ENCODE measurements around the gene SHD. TPM values are rescaled to one million over a fixed set of nuclear protein-coding genes. Genes with fewer than 3 reads are reported as not detected.

Gene SHD
- total and polyA plus RNA-seq, 4 donors, result not detected

DNA sequence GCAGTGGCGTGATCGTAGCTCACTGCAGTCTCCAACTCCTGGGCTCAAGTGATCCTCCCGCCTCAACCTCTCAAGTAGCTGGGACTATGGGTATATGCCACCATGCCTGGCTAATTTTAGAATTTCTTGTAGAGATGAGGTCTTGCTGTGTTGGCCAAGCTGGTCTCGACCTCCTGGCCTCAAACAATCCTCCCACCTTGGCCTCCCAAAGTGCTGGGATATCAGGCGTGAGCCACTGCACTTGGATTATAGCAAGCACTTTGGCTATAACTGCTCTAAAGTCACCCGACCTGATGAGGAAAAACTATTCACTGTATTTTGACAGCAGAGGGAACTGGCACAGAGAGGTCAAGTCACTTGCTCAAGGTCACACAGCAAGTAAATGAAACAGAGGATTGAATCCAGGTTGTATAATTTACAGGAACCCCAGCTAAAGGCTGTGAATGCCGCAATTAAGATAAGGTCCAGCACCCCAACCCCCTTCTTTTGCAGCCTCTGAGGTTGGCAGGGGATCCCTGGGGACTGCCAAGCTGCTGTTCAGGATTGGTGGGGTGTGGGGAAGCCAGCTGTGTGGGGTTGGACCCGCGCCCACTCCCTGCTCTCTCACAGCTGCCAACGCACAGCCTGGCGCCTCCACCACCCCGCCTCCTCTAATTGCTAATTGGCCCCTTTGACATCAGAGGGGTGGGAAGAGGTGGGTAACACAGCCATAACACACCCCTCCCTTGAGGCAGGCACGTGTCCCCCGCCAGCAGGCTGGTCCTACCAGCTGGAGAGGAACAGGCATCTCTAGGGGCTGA lies 17.1 kb downstream of the SHD start:
- 48 to 64% methylated on average over 14 of the region's 14 CpGs for WGBS, 2 donors
- DNase-seq (peak; percentile 66 to 74 (median 72)), ATAC-seq (ENCODE audit: insufficient read depth, low FRiP score) (no peak)
- peaks cover 0 to 6% (median 0%) of the 10 kb centered on the region in 5 donors for H3K4me1 ChIP-seq (ENCODE audit: control insufficient read depth in 5 of 5, insufficient read depth in 5 of 5, low read length in 5 of 5)
- H3K9ac ChIP-seq (ENCODE audit: insufficient read depth in 1 of 2, low read length in 2 of 2), result no peak overlapping the region
- no peak overlapping the region for H3K4me3 ChIP-seq
- TF ChIP-seq, protein P1, sequence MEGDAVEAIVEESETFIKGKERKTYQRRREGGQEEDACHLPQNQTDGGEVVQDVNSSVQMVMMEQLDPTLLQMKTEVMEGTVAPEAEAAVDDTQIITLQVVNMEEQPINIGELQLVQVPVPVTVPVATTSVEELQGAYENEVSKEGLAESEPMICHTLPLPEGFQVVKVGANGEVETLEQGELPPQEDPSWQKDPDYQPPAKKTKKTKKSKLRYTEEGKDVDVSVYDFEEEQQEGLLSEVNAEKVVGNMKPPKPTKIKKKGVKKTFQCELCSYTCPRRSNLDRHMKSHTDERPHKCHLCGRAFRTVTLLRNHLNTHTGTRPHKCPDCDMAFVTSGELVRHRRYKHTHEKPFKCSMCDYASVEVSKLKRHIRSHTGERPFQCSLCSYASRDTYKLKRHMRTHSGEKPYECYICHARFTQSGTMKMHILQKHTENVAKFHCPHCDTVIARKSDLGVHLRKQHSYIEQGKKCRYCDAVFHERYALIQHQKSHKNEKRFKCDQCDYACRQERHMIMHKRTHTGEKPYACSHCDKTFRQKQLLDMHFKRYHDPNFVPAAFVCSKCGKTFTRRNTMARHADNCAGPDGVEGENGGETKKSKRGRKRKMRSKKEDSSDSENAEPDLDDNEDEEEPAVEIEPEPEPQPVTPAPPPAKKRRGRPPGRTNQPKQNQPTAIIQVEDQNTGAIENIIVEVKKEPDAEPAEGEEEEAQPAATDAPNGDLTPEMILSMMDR (IDR thresholded peaks at IDR 0.05; ENCODE audit: control extremely low read depth, extremely low read depth), result no peak
- peaks cover 0 to 4% (median 0%) of the 10 kb centered on the region in 4 donors for H3K9me3 ChIP-seq (ENCODE audit: control insufficient read depth in 4 of 4, insufficient read depth in 3 of 4, low read length in 3 of 4)
- no peaks in the 10 kb centered on the region for H3K36me3 ChIP-seq (ENCODE audit: control insufficient read depth in 4 of 4, insufficient read depth in 4 of 4, low read length in 4 of 4)
- H3K27me3 ChIP-seq (ENCODE audit: control insufficient read depth in 3 of 3, insufficient read depth in 3 of 3, low read length in 2 of 3), result no peaks in the 10 kb centered on the region
- no peak overlapping the region for H3K27ac ChIP-seq (ENCODE audit: low read depth in 1 of 2, low read length in 1 of 2)

DNA sequence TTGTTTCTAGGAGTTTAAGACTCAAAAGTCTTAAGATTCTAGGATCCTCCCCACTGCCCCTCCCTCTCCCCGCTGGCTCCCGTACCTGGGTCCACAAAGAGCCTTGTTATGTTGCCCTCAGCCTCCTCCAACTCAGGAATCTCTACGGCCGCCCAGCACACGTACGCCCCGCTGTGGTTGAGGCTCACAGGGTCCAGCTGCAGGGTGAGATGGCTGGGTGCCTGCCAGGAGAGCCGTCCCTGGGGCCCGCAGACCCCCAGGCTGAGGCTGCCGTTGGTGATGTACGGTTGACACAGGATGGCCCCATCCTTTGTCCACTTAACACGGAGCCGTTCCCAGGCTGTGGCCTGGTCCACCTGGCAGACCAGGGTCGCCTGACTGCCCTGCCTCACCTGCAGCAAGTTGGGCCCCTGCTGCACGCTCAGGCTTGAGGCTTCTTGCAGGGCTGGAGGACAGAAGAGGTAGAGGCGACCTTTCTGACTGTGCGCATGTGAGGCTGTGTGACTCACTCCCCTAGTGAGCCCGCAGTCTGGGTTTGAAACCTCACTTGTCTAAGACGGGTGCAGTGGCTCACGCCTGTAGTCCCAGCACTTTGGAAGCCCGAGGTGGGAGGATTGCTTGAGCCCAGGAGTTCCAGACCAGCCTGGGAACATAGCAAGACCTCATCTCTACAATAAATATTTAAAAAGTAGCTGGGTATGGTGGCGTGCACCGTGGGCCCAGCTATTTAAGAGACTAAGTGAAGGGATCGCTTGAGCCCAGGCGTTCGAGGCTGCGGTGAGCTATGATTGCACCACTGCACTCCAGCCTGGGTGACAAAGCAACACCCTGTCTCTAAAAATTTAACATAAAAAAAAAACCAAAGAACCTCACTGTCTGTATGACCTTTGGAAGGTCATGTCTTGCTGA lies 19.1 kb downstream of the SHD start:
- peaks cover 0 to 6% (median 0%) of the 10 kb centered on the region in 5 donors for H3K4me1 ChIP-seq (ENCODE audit: control insufficient read depth in 5 of 5, insufficient read depth in 5 of 5, low read length in 5 of 5)
- H3K4me3 ChIP-seq, result no peak overlapping the region
- DNase-seq (no peak), ATAC-seq (ENCODE audit: insufficient read depth, low FRiP score) (no peak)
- TF ChIP-seq, protein P1 (IDR thresholded peaks at IDR 0.05; ENCODE audit: control extremely low read depth, extremely low read depth), result no peak
- 75 to 79% methylated on average over 27 of the region's 27 CpGs for WGBS, 2 donors
- no peak overlapping the region for H3K9ac ChIP-seq (ENCODE audit: insufficient read depth in 1 of 2, low read length in 2 of 2)
- peaks cover 0 to 4% (median 0%) of the 10 kb centered on the region in 4 donors for H3K9me3 ChIP-seq (ENCODE audit: control insufficient read depth in 4 of 4, insufficient read depth in 3 of 4, low read length in 3 of 4)
- H3K27ac ChIP-seq (ENCODE audit: low read depth in 1 of 2, low read length in 1 of 2), result no peak overlapping the region
- H3K36me3 ChIP-seq (ENCODE audit: control insufficient read depth in 4 of 4, insufficient read depth in 4 of 4, low read length in 4 of 4), result no peaks in the 10 kb centered on the region
- no peaks in the 10 kb centered on the region for H3K27me3 ChIP-seq (ENCODE audit: control insufficient read depth in 3 of 3, insufficient read depth in 3 of 3, low read length in 2 of 3)

DNA sequence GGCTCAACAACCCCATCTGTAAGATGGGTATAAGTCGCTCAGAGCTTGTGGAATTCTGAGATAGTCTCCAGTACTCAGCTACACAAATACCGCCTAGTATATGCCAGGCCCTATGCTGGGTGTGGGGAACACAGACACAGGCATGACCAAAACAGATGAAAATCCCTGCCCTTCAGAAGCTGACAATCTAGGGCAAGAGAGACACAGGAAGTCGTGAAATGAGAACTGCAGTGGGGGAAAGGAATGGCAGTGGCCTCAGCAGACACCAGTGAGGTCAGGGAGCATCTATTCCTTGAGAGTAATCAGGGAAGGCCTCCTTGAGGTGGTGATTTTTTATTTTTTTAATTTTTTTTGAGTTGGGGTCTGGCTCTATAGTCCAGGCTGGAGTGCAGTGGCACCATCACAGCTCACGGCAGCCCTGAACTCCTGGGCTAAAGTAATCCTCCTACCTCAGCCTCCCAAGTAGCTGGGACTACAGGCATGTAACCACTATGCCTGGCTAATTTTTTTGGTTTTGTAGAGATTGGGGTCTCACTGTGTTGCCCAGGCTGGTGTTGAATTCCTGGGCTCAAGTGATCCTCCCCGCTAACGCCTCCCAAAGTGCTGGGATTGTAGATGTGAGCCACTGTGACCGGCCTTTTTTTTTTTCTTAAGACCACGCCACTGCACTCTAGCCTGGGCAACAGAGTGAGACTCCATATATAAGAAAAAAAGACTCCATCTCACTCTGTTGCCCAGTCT lies 19.9 kb downstream of the SHD start:
- DNase-seq, result no peak
- Histone ChIP-seq H3K27me3 (ENCODE audit: control insufficient read depth in 3 of 3, insufficient read depth in 3 of 3, low read length in 2 of 3) (no peaks in the 10 kb centered on the region), H3K27ac (ENCODE audit: low read depth in 1 of 2, low read length in 1 of 2) (no peak overlapping the region), H3K9me3 (ENCODE audit: control insufficient read depth in 4 of 4, insufficient read depth in 3 of 4, low read length in 3 of 4) (peaks cover 0 to 4% (median 0%) of the 10 kb centered on the region in 4 donors), H3K9ac (ENCODE audit: insufficient read depth in 1 of 2, low read length in 2 of 2) (no peak overlapping the region), H3K4me1 (ENCODE audit: control insufficient read depth in 5 of 5, insufficient read depth in 5 of 5, low read length in 5 of 5) (peaks cover 0 to 6% (median 0%) of the 10 kb centered on the region in 5 donors), H3K36me3 (ENCODE audit: control insufficient read depth in 4 of 4, insufficient read depth in 4 of 4, low read length in 4 of 4) (no peaks in the 10 kb centered on the region), H3K4me3 (no peak overlapping the region)
- ATAC-seq (ENCODE audit: insufficient read depth, low FRiP score), result no peak
- 76 to 86% methylated on average over 8 of the region's 8 CpGs for WGBS, 2 donors
- TF ChIP-seq, protein P1 (IDR thresholded peaks at IDR 0.05; ENCODE audit: control extremely low read depth, extremely low read depth), result no peak
